GM06990 (cell line): ENCODE data around the gene GALNT13.

Experiments used
- DNase-seq: peaks from one replicate; pipeline ENCODE4 v3.0.0-alpha.2; 2011; ENCODE audit not compliant: insufficient read length; ENCODE audit errors: extremely low read depth
- H3K27me3 ChIP-seq: replicated peaks from 2 replicates; pipeline ENCODE4 v1.6.0; 2011; ENCODE audit warnings: low read length; ENCODE audit not compliant: control insufficient read depth, insufficient read depth
- H3K36me3 ChIP-seq: 2 replicates; pipeline ENCODE4 v1.5.1; 2011; ENCODE audit warnings: low read length; ENCODE audit not compliant: control insufficient read depth, insufficient read depth
- H3K4me3 ChIP-seq: replicated peaks from 2 replicates; pipeline ENCODE4 v1.5.1; 2011; ENCODE audit warnings: low read depth, mild to moderate bottlenecking, control low read depth, low read length
- CTCF ChIP-seq: IDR thresholded peaks from 2 replicates; pipeline ENCODE4 v1.5.1; 2011; ENCODE audit warnings: low read length, control low read depth, mild to moderate bottlenecking, inconsistent platforms; ENCODE audit not compliant: insufficient read depth, poor library complexity, severe bottlenecking

The GALNT13 gene

GRCh38 chr2:154133823-154134222, 262.1 kb downstream of the GALNT13 start:
- no peak for TF ChIP-seq CTCF
- Histone ChIP-seq H3K36me3 (no peaks in the 10 kb centered on the region), H3K27me3 (no peaks in the 10 kb centered on the region), H3K4me3 (no peak overlapping the region)
- DNase-seq = no peak

GRCh38 chr2:154140249-154141025, 268.7 kb downstream of the GALNT13 start:
- no peak for TF ChIP-seq CTCF
- H3K36me3 ChIP-seq = no peaks in the 10 kb centered on the region
- no peaks in the 10 kb centered on the region for H3K27me3 ChIP-seq
- DNase-seq = no peak
- H3K4me3 ChIP-seq = no peak overlapping the region

GRCh38 chr2:154142480-154142879, 270.8 kb downstream of the GALNT13 start:
- TF ChIP-seq CTCF = no peak
- DNase-seq = no peak
- Histone ChIP-seq H3K27me3 (no peaks in the 10 kb centered on the region), H3K36me3 (no peaks in the 10 kb centered on the region), H3K4me3 (no peak overlapping the region)

GRCh38 chr2:154143105-154143504, 271.4 kb downstream of the GALNT13 start:
- H3K27me3 ChIP-seq = no peaks in the 10 kb centered on the region
- H3K4me3 ChIP-seq = no peak overlapping the region
- no peaks in the 10 kb centered on the region for H3K36me3 ChIP-seq
- no peak for DNase-seq
- TF ChIP-seq CTCF = no peak

DNA sequence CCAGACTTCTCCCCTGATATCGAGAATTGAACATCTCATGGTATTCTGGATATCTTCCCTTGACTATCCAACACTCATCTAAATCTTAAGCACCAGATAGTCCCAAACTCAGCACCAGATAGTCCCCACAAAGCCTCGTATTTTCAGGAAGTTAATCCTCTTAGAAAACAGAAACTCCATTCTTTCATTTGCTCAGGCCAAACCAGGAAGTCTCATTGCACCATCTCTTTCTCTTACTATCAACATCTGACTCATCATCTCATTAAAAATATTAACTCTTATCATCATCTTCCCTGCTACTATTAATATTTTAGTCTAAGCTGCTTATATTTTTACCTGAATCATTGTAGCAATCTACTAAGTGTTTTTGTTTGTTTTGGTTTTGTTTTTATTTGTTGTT, 286.4 kb downstream of the GALNT13 start:
- Histone ChIP-seq H3K27me3 (no peaks in the 10 kb centered on the region), H3K36me3 (no peaks in the 10 kb centered on the region), H3K4me3 (no peak overlapping the region)
- no peak for TF ChIP-seq CTCF
- no peak for DNase-seq
